Kidney epithelial cell (primary cell): ENCODE results near the gene UFSP2. TPM values are rescaled to one million over a fixed set of nuclear protein-coding genes. Genes with fewer than 3 reads are reported as not detected.

Source experiments
- DNase-seq: peaks from one replicate; pipeline ENCODE4 v3.0.0-alpha.2; 2010; ENCODE audit warnings: low read depth
- H3K27me3 ChIP-seq: 2 replicates; pipeline ENCODE4 v1.6.0; 2011; ENCODE audit warnings: low read length; ENCODE audit not compliant: control insufficient read depth, insufficient read depth
- H3K36me3 ChIP-seq: 2 replicates; pipeline ENCODE4 v1.5.1; 2011; ENCODE audit warnings: low read length; ENCODE audit not compliant: control insufficient read depth, insufficient read depth
- H3K4me3 ChIP-seq: 2 replicates; pipeline ENCODE4 v1.5.1; 2011; ENCODE audit warnings: low read depth, mild to moderate bottlenecking, control low read depth, low read length
- CTCF ChIP-seq: IDR thresholded peaks from 2 replicates; pipeline ENCODE4 v1.5.1; 2011; ENCODE audit warnings: mild to moderate bottlenecking, moderate library complexity, low read length, control low read depth, inconsistent platforms; ENCODE audit not compliant: insufficient read depth, poor library complexity, severe bottlenecking
- total RNA-seq: library from RNA; depleted of rRNA; stranded (reverse); fragments of >200 nt; gene quantifications from 2 replicates; pipeline ENCODE4 v1.2.3, GENCODE V29; 2015

The UFSP2 gene
- total RNA-seq, 1 donor from 2014 or later, result 37.9 TPM

GRCh38 chr4:185464183-185464582 lies 38.4 kb upstream of the UFSP2 start:
- H3K27me3 ChIP-seq, result no peaks in the 10 kb centered on the region
- H3K4me3 ChIP-seq, result no peak overlapping the region
- TF ChIP-seq CTCF, result no peak
- H3K36me3 ChIP-seq, result no peaks in the 10 kb centered on the region
- no peak for DNase-seq

DNA sequence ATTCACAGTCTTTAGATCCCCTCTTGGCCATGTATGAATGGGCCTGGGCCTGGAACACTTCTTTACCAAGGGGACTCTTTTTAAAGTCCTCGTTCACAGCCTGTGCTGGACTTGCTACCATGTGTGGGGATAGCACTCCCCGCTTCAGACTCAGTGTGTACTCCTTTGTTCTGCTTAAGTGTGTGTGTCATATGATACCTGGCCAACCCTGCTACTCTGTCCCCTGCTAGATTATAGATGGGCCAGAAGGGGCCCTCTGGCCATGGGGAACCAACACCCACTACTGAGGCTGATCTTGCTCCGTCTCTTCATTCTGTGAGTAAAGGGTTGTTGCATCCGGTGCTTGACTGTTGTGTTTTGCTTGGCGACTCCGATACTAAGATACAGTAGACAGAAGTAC lies 37.8 kb upstream of the UFSP2 start:
- no peak for DNase-seq
- TF ChIP-seq CTCF, result no peak
- no peaks in the 10 kb centered on the region for H3K27me3 ChIP-seq
- no peaks in the 10 kb centered on the region for H3K36me3 ChIP-seq
- no peak overlapping the region for H3K4me3 ChIP-seq

GRCh38 chr4:185461565-185461964 lies 35.8 kb upstream of the UFSP2 start:
- DNase-seq, result no peak
- TF ChIP-seq CTCF, result no peak
- H3K36me3 ChIP-seq, result no peaks in the 10 kb centered on the region
- H3K27me3 ChIP-seq, result no peaks in the 10 kb centered on the region
- no peak overlapping the region for H3K4me3 ChIP-seq

GRCh38 chr4:185457136-185457535 lies 31.4 kb upstream of the UFSP2 start:
- Histone ChIP-seq H3K36me3 (no peaks in the 10 kb centered on the region), H3K4me3 (no peak overlapping the region), H3K27me3 (no peaks in the 10 kb centered on the region)
- TF ChIP-seq CTCF, result no peak
- DNase-seq, result no peak

DNA sequence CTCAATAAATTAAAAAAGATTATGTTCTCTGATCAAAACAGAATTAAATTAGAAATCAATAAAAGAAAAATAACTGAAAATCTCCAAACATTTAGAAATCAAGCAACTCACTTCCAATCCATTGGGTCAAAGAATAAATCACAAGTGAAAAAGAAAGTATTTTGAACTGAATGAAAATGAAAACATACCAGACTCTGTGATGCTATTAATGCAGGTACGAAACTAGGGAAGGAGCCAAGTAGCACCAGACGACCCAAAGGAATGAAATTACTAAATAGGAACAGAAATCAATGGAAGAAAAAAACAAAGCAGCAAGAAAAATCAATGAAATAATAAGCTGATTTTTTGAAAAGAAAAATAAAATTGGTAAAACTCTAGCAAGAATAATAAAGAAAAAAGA lies 30.4 kb upstream of the UFSP2 start:
- no peak for DNase-seq
- H3K4me3 ChIP-seq, result no peak overlapping the region
- no peak for TF ChIP-seq CTCF
- no peaks in the 10 kb centered on the region for H3K27me3 ChIP-seq
- H3K36me3 ChIP-seq, result no peaks in the 10 kb centered on the region

DNA sequence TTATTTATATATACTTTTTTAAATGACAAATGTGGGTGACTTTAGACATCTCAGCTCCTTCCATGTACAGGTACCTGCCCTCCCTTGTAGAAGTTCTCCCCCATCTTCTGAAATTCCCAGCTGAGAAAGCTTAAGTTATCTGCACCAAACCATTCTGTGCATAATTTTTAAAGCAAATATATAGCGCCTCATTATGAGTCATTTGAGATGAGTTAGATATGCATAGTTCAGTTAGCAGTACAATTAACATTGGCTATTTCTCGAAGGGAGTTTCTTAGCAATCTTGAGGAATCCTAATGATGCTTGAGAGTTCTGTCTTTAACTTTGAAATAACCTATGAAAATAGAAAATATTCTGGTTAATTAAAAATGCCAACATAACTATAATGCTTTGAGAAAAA lies 19.4 kb upstream of the UFSP2 start:
- Histone ChIP-seq H3K4me3 (no peak overlapping the region), H3K36me3 (no peaks in the 10 kb centered on the region), H3K27me3 (no peaks in the 10 kb centered on the region)
- no peak for DNase-seq
- TF ChIP-seq CTCF, result no peak
